GM12878 (cell line): Measurements from ENCODE around the gene ATP6V0D1. TPM values are rescaled to one million over a fixed set of nuclear protein-coding genes. Genes with fewer than 3 reads are reported as not detected.

ENCODE experiments used
- ATAC-seq: fragments of 200-7000 bp; cut with Tn5 transposase; 3 replicates; pipeline ENCODE4 v1.9.1; 2020; ENCODE audit warnings: mild to moderate bottlenecking, moderate library complexity
- BruUV-seq: library from RNA; stranded (reverse); fragments of 400-500 nt; replicated peaks from 2 replicates; lab custom pipeline; 2021; lab: Mats Ljungman, UMichigan
- CTCF ChIA-PET: fragments of 300-600 bp; sonication (Branson Sonifier 250); formaldehyde crosslinking; extraction: SDS; loops from one replicate; lab custom pipeline; 2021; ENCODE audit warnings: inconsistent platforms; lab: Yijun Ruan, JAX
- POLR2A ChIA-PET: fragments of 350-600 bp; formaldehyde crosslinking; extraction: SDS; loops from one replicate; lab custom pipeline; 2021; ENCODE audit warnings: inconsistent platforms; lab: Charles Lee
- RAD21 ChIA-PET: fragments of 300-600 bp; sonication (Branson Sonifier 250); formaldehyde crosslinking; loops from one replicate; lab custom pipeline; 2023; ENCODE audit warnings: antibody characterized with exemption; ENCODE audit not compliant: unreplicated experiment; lab: Charles Lee
- SMC1A ChIA-PET: fragments of 300-600 bp; sonication (Branson Sonifier 250); formaldehyde crosslinking; loops from one replicate; lab custom pipeline; 2023; ENCODE audit not compliant: unreplicated experiment, uncharacterized antibody; lab: Charles Lee
- DNase-seq: peaks from one replicate; pipeline ENCODE4 v3.0.0-alpha.2; 2011; ENCODE audit warnings: low read depth, low spot score
- FAIRE-seq: peaks from 3 replicates; lab custom pipeline; 2011; peaks lifted over from hg19 to GRCh38; lab: Jason Lieb, UNC
- H2AFZ ChIP-seq: 2 replicates; pipeline ENCODE4 v1.6.0; 2011; ENCODE audit warnings: low read depth, low read length, control low read depth; ENCODE audit not compliant: control insufficient read depth
- H3K27ac ChIP-seq: 2 replicates; pipeline ENCODE4 v1.5.1; 2011; ENCODE audit warnings: control low read depth; ENCODE audit not compliant: control insufficient read depth, insufficient read depth
- H3K27me3 ChIP-seq, 2 experiments: replicated peaks in 1 of 2; 2 replicates each; pipeline versions ENCODE4 v1.6.0 to v1.6.1; 2011; ENCODE audit warnings: low read length in 1 of 2; ENCODE audit not compliant: control insufficient read depth in 2 of 2, insufficient read depth in 2 of 2
- H3K36me3 ChIP-seq, 2 experiments: 2 replicates each; pipeline ENCODE4 v1.5.1; 2011; ENCODE audit warnings: low read length in 1 of 2; ENCODE audit not compliant: control insufficient read depth in 2 of 2, insufficient read depth in 2 of 2
- H3K4me1 ChIP-seq: 2 replicates; pipeline ENCODE4 v1.6.1; 2011; ENCODE audit warnings: mild to moderate bottlenecking, low read length, moderate library complexity, mixed read lengths; ENCODE audit not compliant: control insufficient read depth, insufficient read depth
- H3K4me2 ChIP-seq: 2 replicates; pipeline ENCODE4 v1.6.0; 2011; ENCODE audit warnings: control low read depth; ENCODE audit not compliant: control insufficient read depth, insufficient read depth
- H3K4me3 ChIP-seq: fragments of 200-600 bp; sonication (generic); 2 replicates; pipeline ENCODE4 v1.5.1; 2016
- H3K79me2 ChIP-seq: 2 replicates; pipeline ENCODE4 v1.6.0; 2011; ENCODE audit warnings: low read length; ENCODE audit not compliant: control insufficient read depth, insufficient read depth
- H3K9ac ChIP-seq: 2 replicates; pipeline ENCODE4 v1.8.0; 2011; ENCODE audit warnings: low read length, control low read depth, mixed read lengths; ENCODE audit not compliant: control insufficient read depth, insufficient read depth
- H3K9me3 ChIP-seq: replicated peaks from 3 replicates; pipeline ENCODE4 v1.5.1; 2011; ENCODE audit warnings: mild to moderate bottlenecking, low read length; ENCODE audit not compliant: control insufficient read depth, insufficient read depth
- H4K20me1 ChIP-seq: 2 replicates; pipeline ENCODE4 v1.6.0; 2011; ENCODE audit not compliant: control insufficient read depth, insufficient read depth
- BMI1 ChIP-seq: fragments of 450-650 bp; IDR thresholded peaks from 2 replicates; pipeline ENCODE4 v1.6.1; 2016; ENCODE audit warnings: mild to moderate bottlenecking, moderate library complexity, borderline replicate concordance
- CBFB ChIP-seq: IDR thresholded peaks from 2 replicates; pipeline ENCODE4 v1.6.1; 2016; ENCODE audit warnings: antibody characterized with exemption, low read depth
- FOXM1 ChIP-seq: IDR thresholded peaks from 2 replicates; pipeline ENCODE4 v1.6.1; 2012; ENCODE audit warnings: low read depth, mild to moderate bottlenecking, inconsistent platforms, low read length, moderate library complexity
- NFYB ChIP-seq: IDR thresholded peaks from 2 replicates; pipeline ENCODE4 v1.6.1; 2011; ENCODE audit warnings: low read depth, mild to moderate bottlenecking, low read length, improper control_type of control experiment, moderate library complexity; ENCODE audit not compliant: insufficient read depth
- NR2C1 ChIP-seq: fragments of 450-650 bp; IDR thresholded peaks from 2 replicates; pipeline ENCODE4 v1.6.1; 2017; ENCODE audit warnings: antibody characterized with exemption, mild to moderate bottlenecking, moderate library complexity
- RAD51 ChIP-seq: fragments of 450-650 bp; IDR thresholded peaks from 2 replicates; pipeline ENCODE4 v1.6.1; 2016; ENCODE audit warnings: moderate library complexity, mild to moderate bottlenecking, inconsistent platforms
- SREBF1 ChIP-seq: IDR thresholded peaks from 2 replicates; pipeline ENCODE4 v1.6.1; 2012; ENCODE audit warnings: mild to moderate bottlenecking, low read length
- SREBF2 ChIP-seq: IDR thresholded peaks from 2 replicates; pipeline ENCODE4 v1.6.1; 2012; ENCODE audit warnings: mild to moderate bottlenecking, low read length
- TBL1XR1 ChIP-seq: IDR thresholded peaks from 2 replicates; pipeline ENCODE4 v1.6.1; 2012; ENCODE audit warnings: low read depth, low read length, improper control_type of control experiment
- WRNIP1 ChIP-seq: IDR thresholded peaks from 2 replicates; pipeline ENCODE4 v1.6.1; 2011; ENCODE audit warnings: low read depth, low read length, improper control_type of control experiment, borderline replicate concordance
- ZNF622 ChIP-seq: fragments of 450-650 bp; IDR thresholded peaks from 2 replicates; pipeline ENCODE4 v1.6.1; 2017; ENCODE audit warnings: mild to moderate bottlenecking, inconsistent platforms
- WGBS: methylation state at CpG from one replicate; pipeline ENCODE4 v1.1.6; 2016; ENCODE audit warnings: low lambda C conversion rate; ENCODE audit not compliant: insufficient replicate concordance, insufficient coverage; ENCODE audit errors: missing lambda C conversion rate; 5-methylcytosine and 5-hydroxymethylcytosine counted together
- in situ Hi-C: fragments of 300-500 bp; cut with MboI; formaldehyde crosslinking; loops from 9 replicates; pipeline ENCODE4 v1.14.3; 2018; ENCODE audit warnings: mixed read lengths
- intact Hi-C: fragments of 100-400 bp; cut with micrococcal nuclease; formaldehyde crosslinking; loops from one replicate; pipeline ENCODE4 v1.14.2; 2022; ENCODE audit not compliant: unreplicated experiment
- polyA plus RNA-seq, 11 experiments: library from polyadenylated mRNA; depleted of rRNA in 4 of 11; unstranded in 6 of 11; stranded (reverse) in 5 of 11; fragments of >200 nt; fragmentation: Nextera tagmentation in 4 of 11; fragmentation: Illumina TruSeq in 1 of 11; extraction: Ambion mirVana in 4 of 11; extraction: Trizol in 1 of 11; gene quantifications; 1 replicate in 1 of 11; 2 replicates in 10 of 11; pipeline versions ENCODE4 v1.2.1 to v1.2.3, GENCODE V29; 2011 to 2016; ENCODE audit warnings: inconsistent platforms in 2 of 11, missing spikeins in 2 of 11, low read depth in 1 of 11
- total RNA-seq, 4 experiments: library from RNA; depleted of rRNA in 3 of 4; stranded (reverse); fragments of >200 nt in 3 of 4; fragmentation: Illumina TruSeq in 1 of 4; extraction: Trizol in 1 of 4; gene quantifications; 2 replicates each; pipeline versions ENCODE4 v1.2.1 to v1.2.3, GENCODE V29; 2013 to 2021
- TF ChIP-seq, protein P1 (sequence below), 3 experiments: IDR thresholded peaks in 2 of 3; conservative IDR thresholded peaks in 1 of 3; 2 replicates each; pipeline ENCODE4 v1.5.1; 2011; ENCODE audit warnings: low read depth in 3 of 3, low read length in 3 of 3, mild to moderate bottlenecking in 3 of 3, control low read depth in 2 of 3, moderate library complexity in 2 of 3, inconsistent platforms in 1 of 3, mixed read lengths in 1 of 3; ENCODE audit not compliant: control insufficient read depth in 2 of 3, insufficient read depth in 1 of 3; ENCODE audit errors: extremely low read depth in 1 of 3
- TF ChIP-seq, protein P2 (sequence below): fragments of 450-650 bp; IDR thresholded peaks from 2 replicates; pipeline ENCODE4 v1.6.1; 2014; ENCODE audit warnings: mild to moderate bottlenecking
- TF ChIP-seq, protein P3 (sequence below): fragments of 150-350 bp; IDR thresholded peaks from 2 replicates; pipeline ENCODE4 v1.6.1; 2014; ENCODE audit warnings: mild to moderate bottlenecking, low read depth, low read length
- TF ChIP-seq, protein P4 (sequence below): IDR thresholded peaks from 2 replicates; pipeline ENCODE4 v1.6.1; 2012; ENCODE audit warnings: low read depth, low read length, improper control_type of control experiment
- TF ChIP-seq, protein P5 (sequence below): fragments of 450-650 bp; IDR thresholded peaks from 2 replicates; pipeline ENCODE4 v1.6.1; 2017; ENCODE audit warnings: mild to moderate bottlenecking, moderate library complexity

Gene ATP6V0D1
- total and polyA plus RNA-seq, 10 of the 15 experiments (the other 5 are each of a cell fraction or from before 2014, with no cell fraction given): 28.1 to 141 (median 70.3) TPM

DNA sequence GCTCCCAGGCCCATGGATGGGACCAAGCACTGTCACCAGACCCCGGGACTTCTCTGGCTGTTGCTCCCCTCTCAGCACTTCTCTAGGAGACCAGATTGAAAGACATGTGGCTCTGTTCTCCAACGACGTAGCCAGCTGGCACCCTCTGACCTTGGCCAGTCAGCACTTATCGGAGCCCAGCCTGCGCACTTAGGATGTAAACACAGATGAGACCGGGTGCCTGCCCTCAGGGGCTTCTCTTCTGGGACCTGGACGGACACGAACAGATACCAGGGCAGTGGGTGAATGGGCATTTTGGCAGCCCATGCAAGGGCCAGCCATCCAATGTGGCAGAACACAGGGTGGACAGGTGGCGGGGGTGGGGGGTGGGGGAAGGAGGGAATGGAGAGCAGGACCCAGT is 71.3 kb downstream of the ATP6V0D1 start:
- FAIRE-seq (no peak), ATAC-seq (no peak), DNase-seq (no peak)
- Histone ChIP-seq H3K79me2 (no peaks in the 10 kb centered on the region), H3K4me2 (no peak overlapping the region), H3K4me3 (no peak overlapping the region), H4K20me1 (no peaks in the 10 kb centered on the region), H3K9ac (no peak overlapping the region), H3K27me3 (no peaks in the 10 kb centered on the region; a peak in 1 of 4 replicates), H3K9me3 (no peaks in the 10 kb centered on the region), H2AFZ (no peak overlapping the region), H3K36me3 (no peaks in the 10 kb centered on the region), H3K27ac (no peak overlapping the region), H3K4me1 (peaks cover 7% of the 10 kb centered on the region; the same call in 1 of the 2 replicates)
- ChIA-PET SMC1A (no interaction called here), RAD21 (no interaction called here), POLR2A (no interaction called here), CTCF (no interaction called here)
- 50% methylated on average over 8 of the region's 9 CpGs for WGBS
- in situ Hi-C loops (loop anchor here (25.0 kb wide), 1 partner anchor 422 kb away; the partner anchor contains the start of gene CES4A), intact Hi-C loops (no loop called here)
- BruUV-seq: no TSS peak
- TF ChIP-seq SREBF2 (no peak), WRNIP1 (no peak), BMI1 (no peak), SREBF1 (no peak), FOXM1 (no peak), TBL1XR1 (no peak), CBFB (no peak), ZNF622 (no peak), NFYB (no peak), RAD51 (no peak), NR2C1 (no peak)
- TF ChIP-seq, protein P1, sequence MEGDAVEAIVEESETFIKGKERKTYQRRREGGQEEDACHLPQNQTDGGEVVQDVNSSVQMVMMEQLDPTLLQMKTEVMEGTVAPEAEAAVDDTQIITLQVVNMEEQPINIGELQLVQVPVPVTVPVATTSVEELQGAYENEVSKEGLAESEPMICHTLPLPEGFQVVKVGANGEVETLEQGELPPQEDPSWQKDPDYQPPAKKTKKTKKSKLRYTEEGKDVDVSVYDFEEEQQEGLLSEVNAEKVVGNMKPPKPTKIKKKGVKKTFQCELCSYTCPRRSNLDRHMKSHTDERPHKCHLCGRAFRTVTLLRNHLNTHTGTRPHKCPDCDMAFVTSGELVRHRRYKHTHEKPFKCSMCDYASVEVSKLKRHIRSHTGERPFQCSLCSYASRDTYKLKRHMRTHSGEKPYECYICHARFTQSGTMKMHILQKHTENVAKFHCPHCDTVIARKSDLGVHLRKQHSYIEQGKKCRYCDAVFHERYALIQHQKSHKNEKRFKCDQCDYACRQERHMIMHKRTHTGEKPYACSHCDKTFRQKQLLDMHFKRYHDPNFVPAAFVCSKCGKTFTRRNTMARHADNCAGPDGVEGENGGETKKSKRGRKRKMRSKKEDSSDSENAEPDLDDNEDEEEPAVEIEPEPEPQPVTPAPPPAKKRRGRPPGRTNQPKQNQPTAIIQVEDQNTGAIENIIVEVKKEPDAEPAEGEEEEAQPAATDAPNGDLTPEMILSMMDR (IDR thresholded peaks at IDR 0.05 in 2 of 3, conservative IDR thresholded peaks at IDR 0.05 in 1 of 3; ENCODE audit: control insufficient read depth in 2 of 3, extremely low read depth in 1 of 3, insufficient read depth in 1 of 3, low read depth in 3 of 3, low read length in 3 of 3): no peak
- TF ChIP-seq, protein P2, sequence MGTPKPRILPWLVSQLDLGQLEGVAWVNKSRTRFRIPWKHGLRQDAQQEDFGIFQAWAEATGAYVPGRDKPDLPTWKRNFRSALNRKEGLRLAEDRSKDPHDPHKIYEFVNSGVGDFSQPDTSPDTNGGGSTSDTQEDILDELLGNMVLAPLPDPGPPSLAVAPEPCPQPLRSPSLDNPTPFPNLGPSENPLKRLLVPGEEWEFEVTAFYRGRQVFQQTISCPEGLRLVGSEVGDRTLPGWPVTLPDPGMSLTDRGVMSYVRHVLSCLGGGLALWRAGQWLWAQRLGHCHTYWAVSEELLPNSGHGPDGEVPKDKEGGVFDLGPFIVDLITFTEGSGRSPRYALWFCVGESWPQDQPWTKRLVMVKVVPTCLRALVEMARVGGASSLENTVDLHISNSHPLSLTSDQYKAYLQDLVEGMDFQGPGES: no peak
- TF ChIP-seq, protein P3, sequence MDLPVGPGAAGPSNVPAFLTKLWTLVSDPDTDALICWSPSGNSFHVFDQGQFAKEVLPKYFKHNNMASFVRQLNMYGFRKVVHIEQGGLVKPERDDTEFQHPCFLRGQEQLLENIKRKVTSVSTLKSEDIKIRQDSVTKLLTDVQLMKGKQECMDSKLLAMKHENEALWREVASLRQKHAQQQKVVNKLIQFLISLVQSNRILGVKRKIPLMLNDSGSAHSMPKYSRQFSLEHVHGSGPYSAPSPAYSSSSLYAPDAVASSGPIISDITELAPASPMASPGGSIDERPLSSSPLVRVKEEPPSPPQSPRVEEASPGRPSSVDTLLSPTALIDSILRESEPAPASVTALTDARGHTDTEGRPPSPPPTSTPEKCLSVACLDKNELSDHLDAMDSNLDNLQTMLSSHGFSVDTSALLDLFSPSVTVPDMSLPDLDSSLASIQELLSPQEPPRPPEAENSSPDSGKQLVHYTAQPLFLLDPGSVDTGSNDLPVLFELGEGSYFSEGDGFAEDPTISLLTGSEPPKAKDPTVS: no peak
- TF ChIP-seq, protein P4, sequence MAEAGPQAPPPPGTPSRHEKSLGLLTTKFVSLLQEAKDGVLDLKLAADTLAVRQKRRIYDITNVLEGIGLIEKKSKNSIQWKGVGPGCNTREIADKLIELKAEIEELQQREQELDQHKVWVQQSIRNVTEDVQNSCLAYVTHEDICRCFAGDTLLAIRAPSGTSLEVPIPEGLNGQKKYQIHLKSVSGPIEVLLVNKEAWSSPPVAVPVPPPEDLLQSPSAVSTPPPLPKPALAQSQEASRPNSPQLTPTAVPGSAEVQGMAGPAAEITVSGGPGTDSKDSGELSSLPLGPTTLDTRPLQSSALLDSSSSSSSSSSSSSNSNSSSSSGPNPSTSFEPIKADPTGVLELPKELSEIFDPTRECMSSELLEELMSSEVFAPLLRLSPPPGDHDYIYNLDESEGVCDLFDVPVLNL: no peak
- TF ChIP-seq, protein P5, sequence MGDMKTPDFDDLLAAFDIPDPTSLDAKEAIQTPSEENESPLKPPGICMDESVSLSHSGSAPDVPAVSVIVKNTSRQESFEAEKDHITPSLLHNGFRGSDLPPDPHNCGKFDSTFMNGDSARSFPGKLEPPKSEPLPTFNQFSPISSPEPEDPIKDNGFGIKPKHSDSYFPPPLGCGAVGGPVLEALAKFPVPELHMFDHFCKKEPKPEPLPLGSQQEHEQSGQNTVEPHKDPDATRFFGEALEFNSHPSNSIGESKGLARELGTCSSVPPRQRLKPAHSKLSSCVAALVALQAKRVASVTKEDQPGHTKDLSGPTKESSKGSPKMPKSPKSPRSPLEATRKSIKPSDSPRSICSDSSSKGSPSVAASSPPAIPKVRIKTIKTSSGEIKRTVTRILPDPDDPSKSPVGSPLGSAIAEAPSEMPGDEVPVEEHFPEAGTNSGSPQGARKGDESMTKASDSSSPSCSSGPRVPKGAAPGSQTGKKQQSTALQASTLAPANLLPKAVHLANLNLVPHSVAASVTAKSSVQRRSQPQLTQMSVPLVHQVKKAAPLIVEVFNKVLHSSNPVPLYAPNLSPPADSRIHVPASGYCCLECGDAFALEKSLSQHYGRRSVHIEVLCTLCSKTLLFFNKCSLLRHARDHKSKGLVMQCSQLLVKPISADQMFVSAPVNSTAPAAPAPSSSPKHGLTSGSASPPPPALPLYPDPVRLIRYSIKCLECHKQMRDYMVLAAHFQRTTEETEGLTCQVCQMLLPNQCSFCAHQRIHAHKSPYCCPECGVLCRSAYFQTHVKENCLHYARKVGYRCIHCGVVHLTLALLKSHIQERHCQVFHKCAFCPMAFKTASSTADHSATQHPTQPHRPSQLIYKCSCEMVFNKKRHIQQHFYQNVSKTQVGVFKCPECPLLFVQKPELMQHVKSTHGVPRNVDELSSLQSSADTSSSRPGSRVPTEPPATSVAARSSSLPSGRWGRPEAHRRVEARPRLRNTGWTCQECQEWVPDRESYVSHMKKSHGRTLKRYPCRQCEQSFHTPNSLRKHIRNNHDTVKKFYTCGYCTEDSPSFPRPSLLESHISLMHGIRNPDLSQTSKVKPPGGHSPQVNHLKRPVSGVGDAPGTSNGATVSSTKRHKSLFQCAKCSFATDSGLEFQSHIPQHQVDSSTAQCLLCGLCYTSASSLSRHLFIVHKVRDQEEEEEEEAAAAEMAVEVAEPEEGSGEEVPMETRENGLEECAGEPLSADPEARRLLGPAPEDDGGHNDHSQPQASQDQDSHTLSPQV: no peak
